ENCODE measurements around the gene TOX2.
"Not testable (repeated sequence)": the region's sequence is repeated elsewhere in the genome, so short reads cannot be mapped to it uniquely, and the experiment has no call there.

The TOX2 gene

DNA sequence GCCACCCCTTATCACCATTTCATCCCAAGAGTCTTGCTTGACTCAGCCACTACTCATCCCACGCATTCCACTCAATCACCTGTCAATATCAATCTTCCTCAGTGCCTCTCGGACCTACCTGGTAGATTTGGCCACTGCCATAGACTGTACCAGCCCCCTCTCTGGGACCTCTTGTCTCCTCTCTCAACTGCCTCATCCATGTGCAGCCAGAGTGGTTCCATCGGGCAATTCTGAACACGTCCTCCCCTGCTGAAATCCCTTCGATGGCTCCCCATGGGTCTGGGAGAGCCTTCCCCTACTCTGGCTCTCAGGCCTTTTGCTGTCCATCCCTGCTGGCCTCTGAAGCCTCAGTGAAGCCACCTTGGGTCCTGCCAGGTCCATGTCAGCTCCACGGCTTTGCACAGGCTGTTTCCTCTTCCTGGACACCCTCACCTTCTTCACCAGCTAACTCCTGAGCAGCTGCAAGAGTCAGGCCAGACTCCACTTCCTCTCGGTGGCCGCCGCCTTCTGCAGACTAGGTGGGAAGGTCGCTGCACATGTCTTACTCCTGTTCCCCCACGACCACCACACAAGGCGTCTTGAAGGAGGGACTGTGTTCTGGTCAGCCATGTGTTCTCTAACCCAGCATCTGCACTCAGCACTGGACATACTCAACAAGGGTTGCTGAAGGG is 120.4 kb downstream of the TOX2 start:
- DNase-seq, result no peak

DNA sequence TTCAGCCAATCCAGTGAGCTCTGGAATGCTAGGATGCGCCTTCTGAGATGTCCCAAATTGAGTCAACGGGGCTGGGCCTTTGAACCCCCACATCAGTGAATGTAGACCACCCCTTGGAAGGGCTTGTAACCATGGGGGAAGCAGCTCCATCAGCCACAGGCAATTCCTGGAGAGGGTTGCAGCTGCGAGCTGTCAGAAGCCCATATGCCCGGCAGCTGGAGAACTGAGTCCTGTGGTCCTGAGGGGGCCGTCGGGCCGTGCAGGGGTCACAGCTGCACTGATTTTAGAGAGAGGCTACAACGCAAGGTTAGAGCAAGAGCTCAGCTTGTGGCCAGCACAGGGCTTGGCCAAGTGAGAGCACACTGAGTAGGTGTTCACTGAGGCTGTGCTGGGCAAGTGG is 121.3 kb downstream of the TOX2 start:
- DNase-seq, result no peak

DNA sequence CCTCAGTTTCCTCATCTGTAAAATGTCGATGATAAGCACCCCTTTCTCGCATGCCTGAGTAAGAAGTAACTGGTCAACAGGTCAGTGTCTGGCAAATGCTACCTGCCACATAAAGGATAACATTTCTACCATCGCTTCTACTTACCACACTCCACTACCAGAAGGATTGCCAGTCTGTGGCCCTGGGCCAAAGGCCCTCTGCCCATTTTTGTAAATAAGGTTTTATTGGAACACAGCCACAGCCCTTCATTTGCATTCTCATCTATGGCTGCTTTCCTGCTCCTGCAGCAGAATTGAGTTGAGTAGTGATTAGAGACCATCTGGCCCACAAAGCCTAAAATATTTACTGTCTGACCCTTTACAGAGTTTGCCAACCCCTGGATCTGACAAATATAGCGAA is 121.8 kb downstream of the TOX2 start:
- DNase-seq, result peak; percentile 69

DNA sequence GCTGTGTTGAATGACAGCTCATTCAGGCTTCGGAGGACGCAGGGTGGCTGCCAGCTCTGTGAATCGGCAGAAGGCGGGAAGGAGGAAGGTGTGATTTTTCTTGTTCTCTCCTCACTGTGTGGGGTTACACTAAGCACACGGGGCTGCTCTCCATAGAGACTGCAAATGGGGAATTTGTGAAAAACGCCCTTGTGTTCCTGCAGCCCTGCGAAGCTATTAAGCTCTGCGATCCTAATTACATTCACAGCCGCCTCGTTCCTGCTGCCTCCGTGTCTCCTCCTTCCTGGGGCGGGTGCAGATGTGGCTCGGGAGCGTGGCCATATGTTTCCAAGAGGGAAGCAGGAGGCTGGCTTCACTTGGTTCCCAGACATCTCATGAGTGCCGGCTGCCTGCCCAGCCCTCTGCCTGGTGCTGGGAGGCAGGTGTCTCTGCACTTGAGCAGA is 124.0 kb downstream of the TOX2 start:
- DNase-seq, result peak; percentile 96

DNA sequence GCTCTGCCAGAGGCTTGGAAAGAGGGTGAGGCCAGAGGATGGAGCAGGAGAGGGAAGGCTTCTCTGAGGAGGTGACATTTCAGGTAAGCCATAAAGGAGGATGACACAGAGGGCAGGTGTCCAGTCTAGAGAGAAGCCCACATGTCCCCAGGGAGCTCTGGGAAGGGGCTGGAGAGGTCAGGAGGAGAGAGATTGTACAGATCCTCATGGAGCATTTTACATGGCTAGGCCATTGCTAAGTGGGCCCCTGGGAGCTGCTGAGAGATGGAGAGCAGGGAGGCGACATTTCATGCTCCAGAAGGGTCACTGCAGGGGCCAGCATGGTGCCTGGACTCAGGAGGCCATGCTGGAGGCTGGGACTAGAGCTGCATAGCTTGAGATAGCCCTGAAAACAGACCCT is 124.5 kb downstream of the TOX2 start:
- DNase-seq, result no peak

DNA sequence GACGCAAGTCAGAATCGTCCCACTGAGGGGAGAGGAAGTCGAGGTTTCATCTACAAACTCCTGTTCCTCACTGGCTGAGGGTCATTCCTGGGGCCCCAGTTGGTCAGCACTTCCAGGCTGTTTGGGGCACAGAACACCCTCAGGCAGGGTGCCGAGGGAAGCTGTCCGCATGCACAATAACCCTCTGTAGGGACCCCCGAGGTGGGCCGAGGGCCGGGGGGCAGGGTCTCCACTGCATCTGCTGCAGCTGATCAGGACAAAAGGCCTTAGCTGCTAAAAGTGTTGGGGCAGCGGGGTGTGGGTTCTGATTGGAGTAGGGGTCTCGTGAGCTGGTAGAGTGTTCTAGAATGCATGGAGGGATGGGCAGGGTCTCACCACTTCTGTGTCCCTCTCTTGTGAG is 125.1 kb downstream of the TOX2 start:
- no peak for DNase-seq

DNA sequence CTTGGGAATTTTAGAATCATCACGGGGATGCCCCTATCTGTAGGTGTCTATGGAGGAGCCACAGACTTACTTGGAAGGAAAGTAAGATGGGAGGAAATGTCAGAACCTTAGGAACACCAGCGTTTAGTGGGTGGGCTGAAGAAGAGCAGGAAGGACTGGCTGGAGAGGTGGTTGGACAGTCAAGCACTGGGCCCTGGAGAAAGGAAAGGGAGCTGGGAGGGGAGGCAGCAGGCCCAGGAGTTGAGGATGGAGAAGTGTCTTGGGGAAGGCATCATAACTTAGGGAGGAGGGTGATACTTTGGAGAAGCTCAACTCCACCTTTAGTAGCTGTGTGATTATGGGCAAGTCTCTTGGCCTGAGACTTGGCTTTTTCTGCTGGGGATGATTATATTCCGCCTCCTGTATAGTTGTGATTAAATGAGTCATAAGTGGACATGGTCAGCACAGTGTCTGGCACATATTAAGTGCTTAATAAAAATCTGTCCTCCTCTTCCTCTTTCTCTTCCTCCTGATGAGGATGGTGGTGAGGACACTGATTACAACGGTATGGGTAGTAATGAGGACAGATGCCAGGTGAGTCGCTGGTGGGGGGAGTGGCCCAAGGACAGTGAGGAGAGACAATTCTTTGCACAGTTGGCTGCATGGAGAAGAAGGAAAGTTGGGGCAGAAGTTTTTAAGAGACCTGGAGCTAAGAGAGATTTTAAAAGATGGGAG is 125.7 kb downstream of the TOX2 start:
- DNase-seq, result no peak

DNA sequence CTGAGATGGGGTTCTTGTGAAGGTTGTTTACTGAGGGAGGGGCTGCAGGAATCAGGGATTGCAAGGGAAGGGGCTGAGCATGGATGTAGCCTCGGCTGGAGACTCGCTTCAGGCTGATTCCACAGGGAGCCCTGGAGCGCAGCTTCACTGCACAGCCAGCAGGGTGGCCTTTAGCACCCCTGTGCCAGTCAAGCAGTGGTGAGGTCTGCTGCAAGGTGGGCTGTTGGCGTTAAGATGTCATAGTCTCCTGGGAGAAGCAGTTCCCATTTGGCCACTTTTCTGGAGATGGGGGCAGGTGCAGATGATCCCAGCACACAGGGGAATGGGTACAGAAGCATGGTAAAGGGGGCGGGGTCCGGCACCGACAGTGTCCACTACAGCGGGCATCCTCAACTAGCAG is 126.3 kb downstream of the TOX2 start:
- DNase-seq, result no peak

DNA sequence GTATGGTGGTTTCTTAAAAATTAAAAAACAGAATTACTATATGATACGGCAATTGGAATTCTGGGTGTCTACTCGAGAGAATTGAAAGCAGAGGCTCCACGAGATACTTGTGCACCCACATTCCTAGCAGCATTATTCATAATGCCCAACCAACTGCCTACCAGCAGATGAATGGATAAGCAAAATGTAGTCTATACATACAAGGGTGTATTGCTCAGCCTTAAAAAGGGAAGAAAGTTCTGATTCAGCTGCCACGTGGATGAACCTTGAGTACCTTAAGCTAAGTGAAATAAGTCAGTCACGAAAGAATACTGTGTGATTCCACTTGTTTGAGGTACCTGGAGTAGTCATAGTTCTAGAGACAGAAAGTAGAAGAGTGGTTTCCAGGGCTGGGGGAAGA is 130.1 kb downstream of the TOX2 start:
- not testable (repeated sequence) for DNase-seq

DNA sequence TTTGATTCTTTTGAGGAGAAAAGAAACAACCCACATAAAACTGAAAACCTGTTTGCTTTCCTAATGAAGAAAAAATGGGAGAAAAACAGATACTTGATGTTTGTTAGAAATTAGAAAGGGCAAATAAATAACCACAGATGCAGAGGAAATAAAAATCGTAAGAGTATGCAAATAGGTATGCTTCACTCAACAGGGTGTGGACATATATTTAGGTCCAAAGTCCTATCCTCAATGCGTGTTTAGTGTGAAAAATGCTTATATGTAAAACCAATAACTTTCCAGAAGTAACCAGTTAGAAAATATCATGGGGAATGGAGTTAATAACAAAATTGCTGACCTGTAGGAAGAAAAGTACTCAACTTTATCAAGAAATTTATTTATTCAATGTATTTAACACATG is 135.7 kb downstream of the TOX2 start:
- DNase-seq, result no peak

DNA sequence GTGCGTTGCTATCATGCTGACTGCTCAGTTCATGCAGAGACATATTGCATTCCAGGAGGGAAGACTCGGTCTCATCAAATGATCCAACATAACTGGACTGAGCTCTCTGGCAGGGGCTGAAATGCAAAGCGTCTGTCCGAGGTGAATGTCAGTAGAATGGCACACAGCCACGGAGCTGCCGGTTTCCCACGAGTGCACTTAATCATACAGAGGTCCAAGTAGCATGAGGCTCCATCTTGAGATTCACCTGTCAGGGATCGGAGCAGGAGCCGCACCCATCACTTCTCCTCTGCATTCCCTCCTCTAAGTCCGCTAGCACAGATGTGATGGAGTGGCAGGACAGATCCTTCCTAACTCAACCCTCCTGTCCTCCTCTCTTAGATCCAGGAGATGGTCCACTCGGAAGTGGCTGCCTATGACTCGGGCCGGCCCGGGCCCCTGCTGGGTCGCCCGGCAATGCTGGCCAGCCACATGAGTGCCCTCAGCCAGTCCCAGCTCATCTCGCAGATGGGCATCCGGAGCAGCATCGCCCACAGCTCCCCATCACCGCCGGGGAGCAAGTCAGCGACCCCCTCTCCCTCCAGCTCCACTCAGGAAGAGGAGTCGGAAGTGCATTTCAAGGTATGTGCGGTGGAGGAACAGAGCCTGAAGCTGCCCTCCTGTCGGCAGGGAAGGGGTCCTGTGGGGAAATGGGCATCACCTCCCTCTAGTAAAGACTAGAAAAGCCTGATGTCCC is 136.4 kb downstream of the TOX2 start:
- DNase-seq, result no peak

DNA sequence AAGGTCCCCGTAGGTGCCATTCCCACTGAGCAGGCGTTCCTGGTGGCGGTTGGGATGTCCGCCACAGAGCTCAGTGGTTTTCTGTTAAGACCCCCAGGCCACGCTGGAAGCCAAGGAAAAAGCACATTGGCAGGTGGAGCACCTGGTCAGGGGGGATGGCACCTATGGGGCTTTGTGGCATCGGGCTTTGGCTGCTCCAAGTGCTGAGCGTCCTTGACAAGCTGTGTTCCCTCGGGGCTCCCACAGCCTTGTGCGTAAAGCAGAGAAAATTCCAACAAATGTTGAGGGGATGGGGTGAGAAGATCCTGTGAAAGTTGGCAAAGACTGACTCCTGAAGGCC is 137.0 kb downstream of the TOX2 start:
- no peak for DNase-seq

DNA sequence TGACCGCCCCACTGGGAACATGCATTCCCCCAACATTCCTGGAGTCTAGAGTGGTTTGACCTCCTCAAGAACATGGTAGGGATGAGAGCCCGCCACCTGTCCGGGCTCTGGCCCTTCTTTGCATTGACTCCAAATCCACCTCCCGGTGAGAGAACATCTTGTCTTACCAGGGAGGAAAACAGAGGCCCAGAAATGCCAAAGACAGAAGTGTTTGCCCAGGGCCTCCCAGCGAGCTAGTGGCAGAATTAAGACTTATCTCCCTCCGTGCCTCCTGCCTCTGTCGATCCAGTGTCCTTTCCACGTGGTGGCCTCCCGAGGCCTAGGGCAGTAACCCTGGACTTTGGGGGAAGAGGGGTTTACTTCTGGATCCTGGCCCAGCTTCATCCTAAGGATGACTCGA is 137.5 kb downstream of the TOX2 start:
- DNase-seq, result no peak

DNA sequence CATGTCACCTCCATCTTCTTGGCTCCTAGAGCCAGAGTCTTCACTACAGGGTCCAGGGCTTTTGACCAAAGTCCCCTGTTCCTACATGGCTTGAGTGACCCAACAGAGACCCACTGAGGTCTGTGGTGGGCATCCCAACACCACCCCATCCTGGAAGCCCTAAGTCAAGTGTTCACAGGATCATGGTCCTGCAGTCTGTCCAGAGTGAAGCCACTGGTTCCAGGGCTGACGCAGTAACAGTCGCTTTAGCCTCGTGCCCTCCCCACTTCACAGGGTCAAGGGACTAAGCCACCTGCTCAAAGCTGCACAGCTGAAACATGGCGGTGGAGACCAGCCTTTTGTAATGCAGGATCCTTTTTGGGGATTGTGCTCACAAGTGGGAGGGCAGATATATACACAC is 138.4 kb downstream of the TOX2 start:
- no peak for DNase-seq

DNA sequence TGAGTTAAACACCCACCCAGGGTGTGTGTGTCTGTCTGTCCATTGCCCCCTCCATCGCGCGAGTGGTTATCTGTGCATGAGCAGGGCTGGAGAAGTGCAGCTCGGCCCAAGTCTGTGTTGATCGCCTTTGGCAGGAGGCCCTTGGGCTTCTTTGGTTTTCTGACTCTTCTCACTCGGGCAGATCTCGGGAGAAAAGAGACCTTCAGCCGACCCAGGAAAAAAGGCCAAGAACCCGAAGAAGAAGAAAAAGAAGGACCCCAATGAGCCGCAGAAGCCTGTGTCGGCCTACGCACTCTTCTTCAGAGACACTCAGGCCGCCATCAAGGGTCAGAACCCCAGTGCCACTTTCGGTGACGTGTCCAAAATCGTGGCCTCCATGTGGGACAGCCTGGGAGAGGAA is 139.5 kb downstream of the TOX2 start:
- DNase-seq, result no peak

DNA sequence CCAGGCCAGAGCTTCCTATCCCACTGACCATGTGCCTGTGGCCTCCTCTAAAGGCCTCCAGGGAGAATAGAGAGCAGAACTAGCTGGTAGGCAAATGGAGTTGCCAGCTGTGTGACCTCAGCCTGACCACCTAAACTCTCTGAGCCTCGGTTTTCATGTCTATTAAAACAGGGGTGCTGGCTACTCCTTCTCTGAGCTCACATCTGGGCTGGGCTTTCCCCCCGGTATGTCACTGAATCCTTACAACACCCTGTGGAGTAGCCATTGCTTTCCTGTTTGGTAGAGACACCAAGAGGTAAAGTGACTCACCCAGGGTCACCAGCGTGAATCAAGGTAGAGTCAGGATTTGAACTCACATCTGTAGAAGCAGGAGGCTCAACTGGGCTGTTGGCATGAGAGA is 140.2 kb downstream of the TOX2 start:
- no peak for DNase-seq

DNA sequence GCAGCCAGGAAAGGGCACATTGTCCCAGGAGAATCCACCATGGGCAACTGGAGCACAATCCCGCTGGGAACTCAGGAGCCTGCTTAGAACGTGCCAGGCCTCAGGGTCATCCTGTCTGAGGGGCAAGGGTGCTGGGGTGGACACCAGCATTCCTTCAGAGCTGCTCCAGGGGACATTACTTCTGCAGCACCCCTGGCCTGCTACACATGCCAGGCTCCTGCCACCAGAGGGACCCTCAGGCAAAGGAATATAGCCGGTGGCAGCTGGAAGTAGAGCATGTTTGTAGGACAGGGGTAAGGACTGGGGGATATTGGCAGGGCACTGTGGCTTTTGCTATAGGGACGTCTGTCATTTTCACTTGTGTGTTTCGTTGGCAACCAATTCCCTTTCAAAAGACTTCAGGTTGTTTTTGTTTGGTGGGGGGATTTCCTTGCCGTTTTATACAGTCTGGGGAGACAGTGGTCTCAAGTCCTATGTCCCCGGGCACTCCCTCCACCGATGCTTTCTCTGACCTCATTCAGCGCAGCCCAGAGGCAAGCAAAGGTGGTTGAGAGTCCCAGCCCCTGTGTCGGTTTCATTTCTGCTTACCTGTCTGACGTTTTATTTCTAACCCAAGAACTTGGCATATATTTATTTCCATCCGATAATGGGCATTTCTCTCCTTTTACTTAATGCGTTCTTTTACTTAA is 141.5 kb downstream of the TOX2 start:
- peak; percentile 8 for DNase-seq

DNA sequence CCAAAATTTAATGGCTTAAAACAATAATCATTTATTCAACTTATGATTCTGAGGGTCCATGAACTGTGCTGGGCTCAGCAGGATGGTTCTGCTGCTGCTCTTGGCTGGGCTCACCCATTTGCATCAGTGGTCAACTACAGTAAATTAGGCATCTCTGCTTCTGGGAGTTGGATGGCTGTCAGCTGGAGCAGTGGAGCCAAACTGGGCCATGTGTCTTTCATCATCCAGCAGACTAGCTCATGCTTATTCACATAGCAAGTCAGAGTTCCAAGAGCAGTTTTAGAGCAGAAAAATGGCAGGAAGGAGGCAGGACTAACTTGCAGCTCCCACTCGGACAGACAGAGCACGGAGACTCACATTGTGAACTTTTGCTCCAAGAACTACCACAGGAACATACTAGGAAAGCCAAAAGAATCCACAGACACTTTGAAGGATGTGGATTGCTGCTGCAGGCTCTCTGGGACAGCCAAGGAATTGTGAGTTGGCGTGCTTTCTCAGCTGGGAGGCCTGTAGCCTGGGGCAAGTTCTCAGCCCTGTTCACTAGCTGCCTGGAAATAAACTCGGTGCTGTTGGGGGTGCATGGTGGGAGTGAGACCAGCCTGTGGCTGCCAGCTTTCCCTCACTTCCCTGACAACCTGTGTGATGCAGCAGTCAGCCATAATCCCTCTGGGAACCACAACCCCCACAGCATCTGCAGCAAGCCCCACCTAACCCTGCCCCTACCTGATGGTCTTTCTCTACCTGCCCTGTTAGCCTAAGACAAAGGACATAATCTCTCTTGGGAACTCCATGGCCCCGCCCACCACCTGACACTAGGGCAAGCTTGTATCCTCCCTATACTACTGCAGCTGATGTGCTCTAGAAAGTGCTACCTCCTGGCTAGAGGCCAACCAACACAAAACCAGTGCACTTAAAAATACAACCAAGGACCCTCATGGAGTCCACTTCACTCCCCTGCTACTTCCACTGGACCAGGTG is 143.3 kb downstream of the TOX2 start:
- DNase-seq, result no peak

DNA sequence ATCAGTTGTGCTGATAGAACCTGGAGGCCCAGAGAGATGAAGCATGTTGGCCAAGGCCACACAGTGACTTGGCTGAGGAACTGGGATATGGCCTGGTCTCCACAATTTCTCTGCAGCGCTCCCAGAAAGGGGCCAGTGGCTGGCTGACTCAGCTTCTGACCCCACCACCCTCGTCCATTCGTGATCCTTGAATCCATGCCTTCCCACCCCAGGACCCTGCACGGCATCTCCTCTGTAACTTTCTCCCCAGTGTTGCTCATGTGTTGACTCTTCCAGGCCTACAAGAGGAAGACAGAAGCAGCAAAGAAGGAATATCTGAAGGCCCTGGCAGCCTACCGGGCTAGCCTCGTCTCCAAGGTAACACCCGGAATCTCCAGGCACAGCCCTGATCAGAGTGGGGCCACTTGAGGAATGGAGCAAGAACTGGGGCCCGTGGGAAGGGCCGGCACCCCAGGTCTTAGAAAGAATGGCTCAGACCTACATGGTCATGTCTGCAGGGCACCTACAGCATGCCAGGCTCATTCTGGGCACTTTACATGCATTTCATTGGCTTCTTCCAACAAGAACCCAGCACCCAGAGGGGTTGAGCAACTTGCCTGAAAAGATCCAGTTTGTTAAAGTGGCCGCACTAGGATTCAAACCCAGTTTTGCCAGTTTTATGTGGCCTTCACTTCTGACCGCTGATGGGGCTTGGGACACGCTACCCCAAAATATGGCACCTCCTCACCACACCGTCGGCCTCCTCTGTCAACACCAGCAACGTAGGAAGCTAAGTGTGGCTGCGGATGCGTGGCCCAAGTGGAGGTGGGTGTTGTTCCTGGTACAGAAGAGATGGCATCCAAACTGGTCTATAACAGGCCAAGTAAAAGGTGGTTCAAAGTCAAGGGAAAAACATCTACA is 150.1 kb downstream of the TOX2 start:
- DNase-seq, result no peak

DNA sequence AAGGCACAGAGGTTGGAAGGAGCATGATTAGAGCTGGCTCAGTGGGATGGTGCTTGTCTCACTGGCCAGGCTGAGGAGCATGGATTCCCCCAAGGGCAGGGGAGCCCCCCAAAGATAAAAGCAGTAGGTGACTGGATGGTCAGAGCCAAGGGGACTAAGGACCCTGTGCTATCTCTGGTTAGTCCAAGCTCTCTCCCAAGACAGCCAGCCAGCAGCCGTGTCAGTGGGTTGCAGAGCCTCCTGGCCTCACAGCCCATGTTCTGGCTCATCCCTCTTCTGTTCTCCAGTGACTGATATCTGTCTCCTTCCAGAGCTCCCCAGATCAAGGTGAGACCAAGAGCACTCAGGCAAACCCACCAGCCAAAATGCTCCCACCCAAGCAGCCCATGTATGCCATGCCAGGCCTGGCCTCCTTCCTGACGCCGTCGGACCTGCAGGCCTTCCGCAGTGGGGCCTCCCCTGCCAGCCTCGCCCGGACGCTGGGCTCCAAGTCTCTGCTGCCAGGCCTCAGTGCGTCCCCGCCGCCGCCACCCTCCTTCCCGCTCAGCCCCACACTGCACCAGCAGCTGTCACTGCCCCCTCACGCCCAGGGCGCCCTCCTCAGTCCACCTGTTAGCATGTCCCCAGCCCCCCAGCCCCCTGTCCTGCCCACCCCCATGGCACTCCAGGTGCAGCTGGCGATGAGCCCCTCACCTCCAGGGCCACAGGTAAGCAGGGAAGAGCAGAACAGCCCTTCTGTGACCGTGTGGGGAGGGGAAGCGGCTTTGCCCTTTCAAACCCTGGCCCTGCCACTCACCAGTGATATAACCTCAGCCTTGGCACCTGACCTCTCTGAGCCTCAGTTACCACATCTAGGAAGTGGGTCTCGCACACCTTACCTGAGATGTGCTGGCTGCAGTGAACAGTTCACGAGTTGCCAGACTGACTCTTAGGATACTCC is 151.0 kb downstream of the TOX2 start:
- DNase-seq, result no peak

All from DMS 273 treated with DMSO at 0.1 percent for 48 hours (cell line).